Measurements from ENCODE around the gene SWAP70. TPM values are rescaled to one million over a fixed set of nuclear protein-coding genes. Genes with fewer than 3 reads are reported as not detected.

SWAP70 gene
- total and polyA plus RNA-seq, 2 of the 8 experiments (the other 6 are each of a cell fraction or from before 2014, with no cell fraction given) = 14.8 to 37.5 TPM

Other genes starting within 250 kb of the SWAP70 start
- gene ZNF143, start 203.1 kb upstream of the SWAP70 start, total RNA-seq (2021; fragmentation: NEBNext Ultra II Directional; extraction: Animal tissue kit (Norgen Biotek cat#: 25700)) = 38.9 and 43.0 TPM in 2 replicates
- 37.7 and 69.2 TPM in 2 replicates for gene ZNF143, start 203.1 kb upstream of the SWAP70 start, polyA plus RNA-seq (2011; rRNA removed)
- gene WEE1, start 90.4 kb upstream of the SWAP70 start, total RNA-seq (2021; fragmentation: NEBNext Ultra II Directional; extraction: Animal tissue kit (Norgen Biotek cat#: 25700)) = 115 and 120 TPM in 2 replicates
- gene WEE1, start 90.4 kb upstream of the SWAP70 start, polyA plus RNA-seq (2011; rRNA removed) = 22.6 and 40.8 TPM in 2 replicates